Endothelial cell of umbilical vein (primary cell): ENCODE data around the gene IRX5. TPM values are rescaled to one million over a fixed set of nuclear protein-coding genes. Genes with fewer than 3 reads are reported as not detected.

Source experiments
- BruUV-seq: library from RNA; stranded (reverse); fragments of 400-500 nt; replicated peaks from 2 replicates; lab custom pipeline; 2021; lab: Mats Ljungman, UMichigan
- CTCF ChIA-PET: fragments of 300-600, 350-600 bp; sonication (Branson Sonifier 250); formaldehyde crosslinking; loops from one replicate; lab custom pipeline; 2021; ENCODE audit warnings: antibody characterized with exemption, inconsistent platforms; lab: Charles Lee
- POLR2A ChIA-PET: fragments of 300-600, 350-600 bp; sonication (Branson Sonifier 250); formaldehyde crosslinking; loops from one replicate; lab custom pipeline; 2021; ENCODE audit warnings: antibody characterized with exemption, inconsistent platforms; lab: Charles Lee
- DNase-seq: peaks from one replicate; pipeline ENCODE4 v3.0.0-alpha.2; 2011; ENCODE audit warnings: low read depth, low spot score
- FAIRE-seq: peaks from 2 replicates; lab custom pipeline; 2011; peaks lifted over from hg19 to GRCh38; lab: Jason Lieb, UNC
- H2AFZ ChIP-seq: 2 replicates; pipeline ENCODE4 v1.6.0; 2012; ENCODE audit warnings: low read depth, low read length, control low read depth, inconsistent platforms
- H3K27ac ChIP-seq: 2 replicates; pipeline ENCODE4 v1.5.1; 2011; ENCODE audit warnings: low read depth, mild to moderate bottlenecking, control low read depth, low read length, moderate library complexity; ENCODE audit not compliant: insufficient read depth
- H3K27me3 ChIP-seq, 2 experiments: 2 replicates each; pipeline versions ENCODE4 v1.6.0 to v1.6.1; 2011; ENCODE audit warnings: low read length in 2 of 2, mixed read lengths in 1 of 2; ENCODE audit not compliant: control insufficient read depth in 2 of 2, insufficient read depth in 2 of 2
- H3K36me3 ChIP-seq, 2 experiments: 2 replicates in 1 of 2; 3 replicates in 1 of 2; pipeline ENCODE4 v1.5.1; 2011; ENCODE audit warnings: low read length in 2 of 2, mild to moderate bottlenecking in 1 of 2, moderate library complexity in 1 of 2; ENCODE audit not compliant: control insufficient read depth in 2 of 2, insufficient read depth in 2 of 2; ENCODE audit errors: extremely low read depth in 1 of 2
- H3K4me1 ChIP-seq: 3 replicates; pipeline ENCODE4 v1.5.1; 2011; ENCODE audit warnings: mild to moderate bottlenecking, low read length; ENCODE audit not compliant: control insufficient read depth, insufficient read depth; ENCODE audit errors: extremely low read depth
- H3K4me2 ChIP-seq: 2 replicates; pipeline ENCODE4 v1.6.1; 2011; ENCODE audit warnings: low read length, control low read depth, mixed read lengths; ENCODE audit not compliant: insufficient read depth
- H3K4me3 ChIP-seq, 3 experiments: fragments of 200-600 bp in 1 of 3; sonication (generic), shearing (Covaris generic) in 1 of 3; replicated peaks in 1 of 3; 2 replicates each; pipeline ENCODE4 v1.5.1; 2011 to 2016; ENCODE audit warnings: control low read depth in 3 of 3, low read length in 3 of 3, mild to moderate bottlenecking in 2 of 3, inconsistent platforms in 1 of 3, low read depth in 1 of 3, moderate library complexity in 1 of 3; ENCODE audit not compliant: insufficient read depth in 1 of 3
- H3K79me2 ChIP-seq: 2 replicates; pipeline ENCODE4 v1.6.0; 2012; ENCODE audit warnings: low read length, inconsistent platforms; ENCODE audit not compliant: control insufficient read depth, insufficient read depth
- H3K9ac ChIP-seq: replicated peaks from 2 replicates; pipeline ENCODE3; 2011; ENCODE audit warnings: low read length, control low read depth; ENCODE audit not compliant: insufficient read depth; ENCODE audit errors: extremely low read depth
- H3K9me1 ChIP-seq: replicated peaks from 3 replicates; pipeline ENCODE4 v1.6.0; 2011; ENCODE audit warnings: mild to moderate bottlenecking, low read length; ENCODE audit not compliant: control insufficient read depth, insufficient read depth; ENCODE audit errors: extremely low read depth
- H3K9me3 ChIP-seq: replicated peaks from 2 replicates; pipeline ENCODE4 v1.5.1; 2012; ENCODE audit warnings: low read length, inconsistent platforms; ENCODE audit not compliant: control insufficient read depth, insufficient read depth
- H4K20me1 ChIP-seq: replicated peaks from 2 replicates; pipeline ENCODE3; 2011; ENCODE audit warnings: mild to moderate bottlenecking, low read length; ENCODE audit not compliant: control insufficient read depth, insufficient read depth; ENCODE audit errors: extremely low read depth
- FOS ChIP-seq: IDR thresholded peaks from 2 replicates; pipeline ENCODE4 v1.6.1; 2011; ENCODE audit warnings: mild to moderate bottlenecking, low read length, moderate library complexity, borderline replicate concordance; ENCODE audit not compliant: insufficient read depth
- JUN ChIP-seq: IDR thresholded peaks from 2 replicates; pipeline ENCODE4 v1.6.1; 2011; ENCODE audit warnings: borderline replicate concordance, low read depth; ENCODE audit not compliant: insufficient read length, insufficient read depth
- MYC ChIP-seq: IDR thresholded peaks from one replicate; pipeline ENCODE4 v1.6.1; 2011; ENCODE audit warnings: mild to moderate bottlenecking, low read depth, low read length
- POLR2A ChIP-seq: IDR thresholded peaks from 2 replicates; pipeline ENCODE4 v1.6.1; 2012; ENCODE audit warnings: low read depth, mild to moderate bottlenecking, control low read depth, low read length
- POLR2AphosphoS5 ChIP-seq: IDR thresholded peaks from 2 replicates; pipeline ENCODE4 v1.6.1; 2012; ENCODE audit warnings: low read depth, mild to moderate bottlenecking, control low read depth, low read length, moderate library complexity; ENCODE audit not compliant: insufficient read depth
- dilution Hi-C: fragments of 300-500 bp; cut with MboI; formaldehyde crosslinking; loops from one replicate; pipeline ENCODE4 v1.15.0; 2019; ENCODE audit warnings: low sequenced_read_pairs; ENCODE audit not compliant: extremely low pct_ligation_motif_present
- intact Hi-C: fragments of 100-400 bp; cut with micrococcal nuclease; formaldehyde crosslinking; loops from one replicate; pipeline ENCODE4 v1.10.0; 2022
- polyA plus RNA-seq, 4 experiments: library from polyadenylated mRNA; depleted of rRNA in 3 of 4; stranded (reverse) in 3 of 4; unstranded in 1 of 4; fragments of >200 nt; gene quantifications; 2 replicates each; pipeline versions ENCODE4 v1.2.1 to v1.2.3, GENCODE V29; 2011 to 2012; ENCODE audit warnings: missing spikeins in 1 of 4
- total RNA-seq: library from RNA; stranded (reverse); gene quantifications from 2 replicates; pipeline ENCODE4 v1.2.3, GENCODE V29; 2021
- TF ChIP-seq, protein P1 (sequence below): IDR thresholded peaks from 2 replicates; pipeline ENCODE4 v1.6.1; 2011; ENCODE audit not compliant: insufficient read depth, insufficient read length
- TF ChIP-seq, protein P2 (sequence below), 2 donors: IDR thresholded peaks; 1 replicate in 1 of 2; 2 replicates in 1 of 2; pipeline ENCODE4 v1.5.1; 2011; ENCODE audit warnings: low read length in 2 of 2, mild to moderate bottlenecking in 2 of 2, moderate library complexity in 2 of 2, control low read depth in 1 of 2, inconsistent platforms in 1 of 2, low read depth in 1 of 2; ENCODE audit not compliant: insufficient read depth in 1 of 2; ENCODE audit errors: extremely low read depth in 1 of 2

IRX5 gene
- total and polyA plus RNA-seq, 2 donors (not counting 3 experiments of a cell fraction or from before 2014, with no cell fraction given), result not detected

DNA sequence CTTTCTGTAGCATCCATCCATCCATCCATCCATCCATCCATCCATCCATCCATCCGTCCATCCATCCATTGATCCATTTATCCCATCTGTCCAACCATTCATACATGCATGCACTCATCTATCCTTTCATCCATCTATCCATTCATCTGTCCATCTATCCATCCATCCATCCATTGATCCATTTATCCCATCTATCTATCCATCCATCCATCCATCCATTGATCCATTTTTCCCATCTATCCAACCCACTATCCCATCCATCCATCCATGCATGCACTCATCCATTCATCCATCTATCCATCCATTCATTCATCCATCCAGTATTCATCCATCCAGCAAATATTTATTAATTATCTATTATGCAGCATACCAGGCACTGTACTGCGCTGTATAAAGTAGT lies 34.8 kb downstream of the IRX5 start:
- no peaks in the 10 kb centered on the region for H3K9me1 ChIP-seq
- TF ChIP-seq FOS (no peak), MYC (no peak), POLR2A (no peak), POLR2AphosphoS5 (no peak), JUN (no peak)
- TF ChIP-seq, protein P1, sequence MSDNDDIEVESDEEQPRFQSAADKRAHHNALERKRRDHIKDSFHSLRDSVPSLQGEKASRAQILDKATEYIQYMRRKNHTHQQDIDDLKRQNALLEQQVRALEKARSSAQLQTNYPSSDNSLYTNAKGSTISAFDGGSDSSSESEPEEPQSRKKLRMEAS, result no peak
- TF ChIP-seq, protein P2, sequence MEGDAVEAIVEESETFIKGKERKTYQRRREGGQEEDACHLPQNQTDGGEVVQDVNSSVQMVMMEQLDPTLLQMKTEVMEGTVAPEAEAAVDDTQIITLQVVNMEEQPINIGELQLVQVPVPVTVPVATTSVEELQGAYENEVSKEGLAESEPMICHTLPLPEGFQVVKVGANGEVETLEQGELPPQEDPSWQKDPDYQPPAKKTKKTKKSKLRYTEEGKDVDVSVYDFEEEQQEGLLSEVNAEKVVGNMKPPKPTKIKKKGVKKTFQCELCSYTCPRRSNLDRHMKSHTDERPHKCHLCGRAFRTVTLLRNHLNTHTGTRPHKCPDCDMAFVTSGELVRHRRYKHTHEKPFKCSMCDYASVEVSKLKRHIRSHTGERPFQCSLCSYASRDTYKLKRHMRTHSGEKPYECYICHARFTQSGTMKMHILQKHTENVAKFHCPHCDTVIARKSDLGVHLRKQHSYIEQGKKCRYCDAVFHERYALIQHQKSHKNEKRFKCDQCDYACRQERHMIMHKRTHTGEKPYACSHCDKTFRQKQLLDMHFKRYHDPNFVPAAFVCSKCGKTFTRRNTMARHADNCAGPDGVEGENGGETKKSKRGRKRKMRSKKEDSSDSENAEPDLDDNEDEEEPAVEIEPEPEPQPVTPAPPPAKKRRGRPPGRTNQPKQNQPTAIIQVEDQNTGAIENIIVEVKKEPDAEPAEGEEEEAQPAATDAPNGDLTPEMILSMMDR (IDR thresholded peaks at IDR 0.05; ENCODE audit: extremely low read depth in 1 of 2, insufficient read depth in 1 of 2, low read depth in 1 of 2, low read length in 2 of 2), result no peak
- POLR2A ChIA-PET, result no interaction called here
- intact Hi-C loops (no loop called here), dilution Hi-C loops (no loop called here)
- no TSS peak for BruUV-seq
- H3K9ac ChIP-seq, result no peak overlapping the region
- FAIRE-seq, result no peak
- H3K9me3 ChIP-seq, result no peaks in the 10 kb centered on the region
- H3K36me3 ChIP-seq, result no peaks in the 10 kb centered on the region
- H3K4me2 ChIP-seq, result no peak overlapping the region
- no peaks in the 10 kb centered on the region for H3K79me2 ChIP-seq
- H3K27ac ChIP-seq, result no peak overlapping the region
- H2AFZ ChIP-seq, result no peak overlapping the region
- no peaks in the 10 kb centered on the region for H3K4me1 ChIP-seq
- DNase-seq, result no peak
- CTCF ChIA-PET, result no interaction called here
- no peaks in the 10 kb centered on the region for H3K27me3 ChIP-seq
- no peak overlapping the region for H3K4me3 ChIP-seq
- H4K20me1 ChIP-seq, result no peaks in the 10 kb centered on the region
